Astrocyte (in vitro differentiated cells and primary cell): Measurements from ENCODE around the gene PTGES3L.

Experiments used
- EZH2 ChIP-seq: IDR thresholded peaks from 2 replicates; pipeline ENCODE4 v1.6.1; 2012; ENCODE audit warnings: mild to moderate bottlenecking, low read length, inconsistent platforms; ENCODE audit not compliant: insufficient read depth
- TF ChIP-seq, protein P1 (sequence below): IDR thresholded peaks from 2 replicates; pipeline ENCODE4 v1.5.1; 2011; ENCODE audit warnings: low read depth, mild to moderate bottlenecking, inconsistent platforms, low read length, moderate library complexity; ENCODE audit not compliant: insufficient read depth

- TF ChIP-seq EZH2: no peak
- TF ChIP-seq, protein P1, sequence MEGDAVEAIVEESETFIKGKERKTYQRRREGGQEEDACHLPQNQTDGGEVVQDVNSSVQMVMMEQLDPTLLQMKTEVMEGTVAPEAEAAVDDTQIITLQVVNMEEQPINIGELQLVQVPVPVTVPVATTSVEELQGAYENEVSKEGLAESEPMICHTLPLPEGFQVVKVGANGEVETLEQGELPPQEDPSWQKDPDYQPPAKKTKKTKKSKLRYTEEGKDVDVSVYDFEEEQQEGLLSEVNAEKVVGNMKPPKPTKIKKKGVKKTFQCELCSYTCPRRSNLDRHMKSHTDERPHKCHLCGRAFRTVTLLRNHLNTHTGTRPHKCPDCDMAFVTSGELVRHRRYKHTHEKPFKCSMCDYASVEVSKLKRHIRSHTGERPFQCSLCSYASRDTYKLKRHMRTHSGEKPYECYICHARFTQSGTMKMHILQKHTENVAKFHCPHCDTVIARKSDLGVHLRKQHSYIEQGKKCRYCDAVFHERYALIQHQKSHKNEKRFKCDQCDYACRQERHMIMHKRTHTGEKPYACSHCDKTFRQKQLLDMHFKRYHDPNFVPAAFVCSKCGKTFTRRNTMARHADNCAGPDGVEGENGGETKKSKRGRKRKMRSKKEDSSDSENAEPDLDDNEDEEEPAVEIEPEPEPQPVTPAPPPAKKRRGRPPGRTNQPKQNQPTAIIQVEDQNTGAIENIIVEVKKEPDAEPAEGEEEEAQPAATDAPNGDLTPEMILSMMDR: no peak
These were observed 55.0 kb downstream of the PTGES3L start for GRCh38 chr17:42924891-42925290.
